ENCODE measurements around the gene CDAN1. TPM values are rescaled to one million over a fixed set of nuclear protein-coding genes. Genes with fewer than 3 reads are reported as not detected.

The CDAN1 gene
- total RNA-seq = 11.9 TPM in 2 replicates

DNA sequence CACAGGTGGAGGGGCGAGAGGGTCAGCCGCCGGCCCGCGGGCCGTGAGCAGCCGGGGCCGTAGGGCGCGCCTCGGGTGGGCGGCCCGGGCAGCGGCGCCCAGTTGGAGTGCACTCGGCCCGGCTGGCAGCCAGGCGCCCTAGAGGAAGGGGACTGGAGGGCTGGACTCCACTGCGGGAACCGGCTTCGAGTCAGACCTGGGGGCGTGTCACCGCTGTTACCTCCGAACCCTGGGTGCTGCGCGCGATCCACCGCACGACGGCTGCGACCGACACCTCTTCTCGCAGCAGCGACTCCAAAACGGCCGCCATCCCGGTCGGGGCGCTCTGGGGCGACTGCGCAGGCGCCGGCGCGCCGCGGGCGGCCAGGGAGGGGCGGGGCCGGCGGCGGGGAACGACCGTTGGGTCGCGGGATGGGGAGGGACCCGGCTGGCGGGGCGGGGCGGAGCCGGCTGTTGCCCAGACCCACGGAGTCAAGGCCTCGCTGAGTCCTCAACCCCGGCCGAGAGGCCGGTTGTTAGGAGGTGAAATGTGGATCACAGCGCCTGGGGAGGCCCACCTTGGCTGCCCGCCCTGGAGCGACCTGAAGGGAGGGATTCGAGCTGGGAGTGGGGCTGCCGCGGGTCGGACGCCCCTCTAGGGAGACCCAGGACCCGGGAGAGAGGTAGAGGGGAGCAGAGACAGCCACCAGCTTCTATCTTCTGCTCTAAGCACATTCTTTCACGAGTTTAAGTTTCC, at the start of gene CDAN1:
Gene CDAN1, minus strand, starts transcription at position 336 of the 736 bp plus-strand sequence. Its CDS starts 26 bp downstream, at position 310.

Other genes with a start within 250 kb of the CDAN1 start
- gene ZNF106, start 246.0 kb downstream of the CDAN1 start, total RNA-seq = 76.3 and 97.4 TPM in 2 replicates
- 107 and 111 TPM in 2 replicates for gene SNAP23, start 241.5 kb downstream of the CDAN1 start, total RNA-seq
- gene LRRC57, start 188.3 kb downstream of the CDAN1 start, total RNA-seq = 15.7 and 24.0 TPM in 2 replicates
- gene HAUS2, start 188.3 kb downstream of the CDAN1 start, total RNA-seq = 24.6 and 39.6 TPM in 2 replicates
- gene STARD9, start 161.5 kb downstream of the CDAN1 start, total RNA-seq = 2.7 and 6.6 TPM in 2 replicates
- gene TTBK2, start 183.7 kb upstream of the CDAN1 start, total RNA-seq = 9.5 and 13.9 TPM in 2 replicates